ENCODE results near the gene DOCK4.

The DOCK4 gene

DNA sequence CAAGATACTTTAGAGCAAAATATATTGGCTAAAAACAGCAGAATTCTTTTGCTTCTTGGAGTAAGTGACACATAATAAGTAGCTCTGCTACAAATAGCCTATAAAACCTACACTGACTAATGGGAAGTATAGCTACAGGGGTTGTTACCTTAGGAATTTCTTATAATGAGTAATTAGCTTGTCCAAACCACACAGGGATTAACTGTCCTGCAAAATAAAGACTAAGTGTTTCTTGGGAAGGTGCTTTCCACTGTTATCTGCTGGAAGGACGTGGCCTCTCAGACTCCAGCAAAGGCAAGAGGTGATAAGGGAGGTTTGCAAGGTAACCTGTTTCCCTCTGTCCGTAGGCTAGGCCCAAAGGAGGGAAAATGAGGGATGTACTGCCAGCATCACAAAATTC is 302.4 kb downstream of the DOCK4 start:
- DNase-seq (ENCODE audit: low read depth) = no peak

- no peak for DNase-seq (ENCODE audit: low read depth)
These were observed 303.2 kb downstream of the DOCK4 start for GRCh38 chr7:111903016-111903415.

DNA sequence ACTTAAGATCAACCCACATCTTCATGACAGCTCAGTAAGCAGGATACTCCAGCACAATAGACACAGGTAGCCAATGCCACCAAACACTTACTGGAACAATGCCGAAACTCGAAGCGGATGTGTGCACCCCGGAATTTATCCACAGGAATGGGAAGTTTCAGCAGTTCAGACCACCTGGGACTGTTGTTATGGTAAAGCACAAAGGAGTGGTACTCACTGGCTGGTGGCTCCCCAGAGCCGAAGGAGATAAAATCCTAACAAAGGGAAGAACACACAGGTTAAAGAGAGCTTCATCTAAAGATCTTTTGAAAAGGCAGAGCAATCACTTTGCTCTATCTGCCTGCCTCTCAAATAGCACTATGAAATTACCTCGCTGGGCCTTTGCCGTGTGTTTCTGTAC is 305.9 kb downstream of the DOCK4 start:
- DNase-seq (ENCODE audit: low read depth) = no peak

GRCh38 chr7:111895049-111895448 is 311.1 kb downstream of the DOCK4 start:
- no peak for DNase-seq (ENCODE audit: low read depth)

- no peak for DNase-seq (ENCODE audit: low read depth)
These were observed 311.7 kb downstream of the DOCK4 start for GRCh38 chr7:111894518-111894917.

GRCh38 chr7:111893190-111893589 is 313.0 kb downstream of the DOCK4 start:
- DNase-seq (ENCODE audit: low read depth) = no peak

DNA sequence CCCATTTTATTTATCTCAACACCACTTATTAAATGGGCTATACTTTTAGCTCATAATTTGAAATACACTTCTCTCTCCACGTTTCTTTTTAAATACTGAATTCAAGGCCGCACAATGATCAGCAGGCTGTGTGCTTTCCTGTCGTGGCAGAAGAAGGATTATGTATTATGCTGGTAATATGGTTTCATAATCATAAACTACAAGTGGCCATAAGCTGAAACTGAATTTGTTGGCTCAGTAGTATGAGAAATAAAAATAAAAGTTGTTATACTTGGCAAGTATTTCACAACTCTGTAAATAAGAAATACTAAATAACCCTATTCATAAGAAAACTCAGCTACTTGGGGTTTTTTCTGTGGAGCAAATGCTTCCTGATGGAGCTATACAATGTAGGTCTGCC is 313.6 kb downstream of the DOCK4 start:
- DNase-seq (ENCODE audit: low read depth) = no peak

- no peak for DNase-seq (ENCODE audit: low read depth)
These were observed 318.5 kb downstream of the DOCK4 start for GRCh38 chr7:111887734-111888133.

- DNase-seq (ENCODE audit: low read depth) = no peak
These were observed 320.0 kb downstream of the DOCK4 start for GRCh38 chr7:111886233-111886632.

GRCh38 chr7:111883241-111883640 is 323.0 kb downstream of the DOCK4 start:
- no peak for DNase-seq (ENCODE audit: low read depth)

DNA sequence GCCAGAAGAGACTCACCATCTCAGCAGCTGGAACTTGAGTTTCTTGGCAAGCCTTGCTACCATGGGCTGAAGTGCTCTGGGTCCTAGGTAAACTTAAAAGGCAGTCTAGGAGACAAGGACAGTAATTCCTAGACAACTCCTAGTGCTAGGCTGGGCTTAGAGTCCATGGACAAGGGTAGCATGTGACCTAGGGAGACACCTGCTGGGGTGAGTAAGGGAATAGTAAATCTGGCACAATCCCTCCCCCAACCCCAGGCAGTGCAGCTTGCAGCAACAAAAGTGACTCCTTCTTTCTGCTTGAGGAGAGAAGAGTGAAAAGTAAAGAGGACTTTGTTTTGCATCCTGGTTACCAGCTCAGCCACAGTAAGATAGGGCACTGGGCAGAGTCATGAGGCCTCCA is 327.4 kb downstream of the DOCK4 start:
- DNase-seq (ENCODE audit: low read depth) = no peak

DNA sequence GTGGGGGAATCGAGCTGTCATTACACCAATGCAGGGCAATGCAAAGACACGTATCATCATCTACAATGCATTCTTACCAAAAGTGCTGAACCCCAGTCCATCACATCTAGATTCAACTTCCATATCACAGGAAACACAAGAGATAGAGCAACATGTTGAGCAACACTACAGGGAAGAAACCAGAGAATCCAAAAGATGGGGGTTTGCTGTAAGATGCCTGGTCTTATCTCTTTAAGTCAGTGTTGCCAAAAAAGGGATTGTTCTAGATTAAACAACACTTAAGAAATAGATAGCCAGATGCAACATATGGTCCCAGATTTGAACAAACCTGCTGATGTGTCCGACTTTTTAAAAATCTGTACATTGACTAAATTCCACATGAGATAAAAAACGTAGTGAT is 328.3 kb downstream of the DOCK4 start:
- no peak for DNase-seq (ENCODE audit: low read depth)

GRCh38 chr7:111873963-111874690 is 332.1 kb downstream of the DOCK4 start:
- DNase-seq (ENCODE audit: low read depth) = no peak

- DNase-seq (ENCODE audit: low read depth) = no peak
These were observed 332.9 kb downstream of the DOCK4 start for GRCh38 chr7:111873326-111873646.

GRCh38 chr7:111872450-111873325 is 333.5 kb downstream of the DOCK4 start:
- DNase-seq (ENCODE audit: low read depth) = no peak

DNA sequence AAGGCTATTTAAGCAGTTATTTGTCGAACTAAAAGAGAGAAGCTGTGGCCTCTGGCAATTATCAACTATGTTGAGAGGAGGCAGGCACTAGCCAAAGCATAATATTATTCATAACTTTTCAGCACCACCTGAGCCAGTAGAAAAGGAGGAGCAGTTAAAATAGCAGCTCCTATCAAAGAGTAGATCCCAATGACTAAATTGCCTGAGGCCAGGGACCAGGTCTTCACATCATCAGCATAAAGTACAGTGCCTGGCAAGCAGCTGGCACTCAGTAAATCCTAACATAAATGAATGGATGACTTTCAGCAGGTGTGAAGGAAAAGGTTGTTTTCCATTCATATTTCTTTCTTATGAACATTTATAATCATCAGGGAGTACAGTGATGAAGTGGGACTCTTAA is 334.9 kb downstream of the DOCK4 start:
- DNase-seq (ENCODE audit: low read depth) = no peak

DNA sequence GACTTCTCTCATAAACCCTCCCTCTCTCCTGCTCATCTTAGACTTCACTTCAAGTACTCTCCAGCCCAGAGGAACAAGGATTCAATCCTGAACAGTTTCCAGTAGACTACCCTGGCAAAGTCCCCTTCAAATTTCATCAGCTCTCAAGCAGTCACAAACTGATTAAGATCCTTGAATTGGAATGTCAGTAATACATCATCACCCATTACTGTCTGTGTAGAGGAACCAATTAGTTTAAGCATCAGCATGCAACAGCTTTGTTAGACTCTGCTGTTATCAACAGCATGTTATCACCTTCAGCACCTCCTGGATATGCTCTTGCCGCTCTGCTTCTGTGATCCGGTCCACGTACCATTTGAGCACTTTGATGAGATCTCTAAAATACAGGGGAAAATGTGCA is 336.9 kb downstream of the DOCK4 start:
- no peak for DNase-seq (ENCODE audit: low read depth)

- no peak for DNase-seq (ENCODE audit: low read depth)
These were observed 338.8 kb downstream of the DOCK4 start for GRCh38 chr7:111867348-111867931.

GRCh38 chr7:111866787-111867186 is 339.4 kb downstream of the DOCK4 start:
- no peak for DNase-seq (ENCODE audit: low read depth)

DNA sequence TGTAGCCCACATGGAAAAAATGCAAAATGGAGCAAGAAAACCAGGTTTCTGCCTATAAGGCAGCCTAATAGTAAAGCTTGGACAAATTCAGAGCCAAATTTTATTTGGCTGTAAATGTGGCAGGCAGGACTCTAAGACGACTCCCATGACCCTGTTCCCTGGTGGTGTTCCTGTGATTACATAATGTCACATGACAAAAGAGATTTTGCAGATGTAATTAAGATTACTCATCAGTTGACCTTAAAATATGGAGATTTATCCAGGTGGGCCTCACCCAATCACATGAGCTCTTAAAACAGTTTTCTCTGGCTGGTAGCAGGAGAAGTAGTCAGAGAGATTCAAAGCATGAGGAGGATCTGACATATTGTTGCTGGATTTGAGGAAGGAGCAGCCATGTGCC is 340.8 kb downstream of the DOCK4 start:
- no peak for DNase-seq (ENCODE audit: low read depth)

- DNase-seq (ENCODE audit: low read depth) = no peak
These were observed 341.8 kb downstream of the DOCK4 start for GRCh38 chr7:111864291-111864976.

DNA sequence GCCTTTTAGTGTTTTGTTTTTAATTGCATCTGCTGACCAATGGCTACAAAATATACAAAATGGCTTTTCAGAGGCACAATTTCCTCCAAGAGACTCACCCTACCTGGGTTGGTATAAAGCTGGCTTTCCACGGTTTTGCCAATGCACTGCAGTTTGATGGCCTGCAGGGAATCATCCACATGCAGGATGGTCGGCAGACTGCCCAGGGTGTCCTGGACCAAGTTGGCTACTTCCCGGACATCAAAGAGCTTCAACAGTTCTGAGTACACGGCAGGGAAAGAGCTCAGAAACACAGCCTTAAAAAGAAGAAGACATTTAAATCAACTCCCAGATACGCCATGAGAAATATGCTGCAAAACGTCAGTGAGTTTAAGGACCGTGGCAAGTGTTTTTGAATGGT is 342.9 kb downstream of the DOCK4 start:
- no peak for DNase-seq (ENCODE audit: low read depth)

DNA sequence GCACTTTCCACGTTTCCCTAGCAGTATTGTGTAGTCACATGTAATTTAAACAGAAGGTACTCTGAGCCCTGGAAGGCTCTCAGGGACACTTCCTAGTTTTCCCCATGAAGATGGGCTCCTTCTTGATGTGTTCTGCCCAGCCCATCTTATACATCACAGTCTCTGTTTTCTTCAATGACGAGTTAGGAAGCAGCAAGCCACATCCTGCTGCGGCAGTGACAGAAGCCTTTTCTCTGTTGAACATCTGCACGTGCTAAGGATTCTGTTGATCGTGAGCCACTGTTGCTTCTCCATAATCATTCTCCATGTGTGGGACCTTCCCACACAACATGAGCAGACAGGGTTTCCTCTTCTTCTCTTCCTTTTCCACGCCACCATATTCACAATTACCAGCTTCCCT is 346.0 kb downstream of the DOCK4 start:
- no peak for DNase-seq (ENCODE audit: low read depth)
